Measurements from ENCODE around the gene SMG9. TPM values are rescaled to one million over a fixed set of nuclear protein-coding genes. Genes with fewer than 3 reads are reported as not detected.
"Not testable (repeated sequence)": the region's sequence is repeated elsewhere in the genome, so short reads cannot be mapped to it uniquely, and the experiment has no call there.

SMG9 gene
- total RNA-seq, 1 experiment from 2014 or later, result 23.4 TPM

DNA sequence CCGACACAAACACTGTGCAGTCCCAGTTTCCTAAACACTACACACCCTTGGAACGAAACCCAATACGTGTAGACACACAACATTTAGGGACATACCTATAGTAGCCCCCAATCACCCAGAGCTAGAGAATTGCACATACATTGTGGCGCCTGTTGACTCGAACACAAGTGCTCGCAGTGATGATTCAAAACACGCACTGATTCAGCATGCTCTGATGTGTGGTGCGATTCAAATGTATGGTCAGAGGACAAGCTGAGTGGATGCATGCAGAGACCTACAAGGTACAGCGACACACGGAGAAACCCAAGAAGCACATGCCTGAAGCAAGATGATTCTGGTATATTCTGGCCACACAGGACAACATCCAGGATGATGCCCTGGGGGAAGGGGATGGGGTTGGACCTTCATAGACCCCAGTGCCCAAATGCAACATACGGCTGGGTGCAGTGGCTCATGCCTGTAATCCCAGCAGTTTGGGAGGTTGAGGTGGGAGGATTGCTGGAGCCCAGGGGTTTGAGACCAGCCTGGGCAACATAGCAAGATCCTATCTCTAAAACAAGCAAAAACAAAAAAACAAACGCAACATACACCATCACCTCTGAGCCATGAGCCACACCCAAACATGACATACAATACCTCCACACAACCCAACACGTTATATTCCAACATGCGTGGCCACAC, 27.0 kb upstream of the SMG9 start:
- DNase-seq (ENCODE audit: low read depth), result no peak
- in situ Hi-C loops (cut with HindIII; ENCODE audit: low pct_unique_long_range_greater_than_20kb, low sequenced_read_pairs), result no loop called here

DNA sequence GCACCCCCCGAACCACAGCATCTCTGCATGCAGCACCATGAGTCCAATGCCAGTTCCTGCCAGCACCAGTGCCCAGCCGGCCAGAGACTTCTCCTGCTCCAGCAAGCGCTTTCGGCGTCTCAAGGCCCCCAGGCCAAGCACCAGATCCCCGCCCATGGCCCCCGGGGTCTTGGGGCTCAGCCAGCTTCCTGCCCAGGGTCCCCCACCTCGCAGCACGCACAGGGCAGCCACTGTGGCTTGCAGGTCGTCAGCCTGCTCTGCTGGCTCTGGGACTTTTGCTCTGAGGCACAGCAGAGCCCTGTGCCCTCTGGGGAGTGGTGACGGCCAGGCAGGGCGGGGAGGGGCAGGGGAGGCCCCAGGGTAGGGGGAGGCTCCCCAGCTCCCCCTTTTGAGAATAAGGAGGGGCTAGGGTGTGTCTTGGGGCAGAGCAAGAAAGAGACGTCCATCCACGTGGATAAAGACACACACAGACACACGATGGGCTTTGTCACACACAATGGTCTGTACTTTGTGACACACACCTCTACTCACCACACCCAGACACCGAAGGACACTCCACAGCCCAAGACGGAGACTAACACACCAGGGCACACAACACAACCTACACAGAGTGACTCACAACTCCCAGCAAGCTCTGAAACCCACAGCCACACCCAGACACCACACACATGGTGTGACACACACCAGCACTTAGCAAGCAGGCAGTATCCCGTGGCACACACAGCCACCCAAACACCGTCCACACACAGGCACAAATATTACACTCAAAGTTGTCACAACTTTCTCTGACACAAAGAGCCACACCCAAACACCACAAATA, 26.2 kb upstream of the SMG9 start, which contains the start of gene KCNN4:
Gene KCNN4 (minus strand): TSS at position 268 of the 820 bp plus-strand sequence. CDS start 112 bp downstream, at position 156.
- in situ Hi-C loops (cut with HindIII; ENCODE audit: low pct_unique_long_range_greater_than_20kb, low sequenced_read_pairs), result no loop called here
- DNase-seq (ENCODE audit: low read depth), result peak; percentile 51

DNA sequence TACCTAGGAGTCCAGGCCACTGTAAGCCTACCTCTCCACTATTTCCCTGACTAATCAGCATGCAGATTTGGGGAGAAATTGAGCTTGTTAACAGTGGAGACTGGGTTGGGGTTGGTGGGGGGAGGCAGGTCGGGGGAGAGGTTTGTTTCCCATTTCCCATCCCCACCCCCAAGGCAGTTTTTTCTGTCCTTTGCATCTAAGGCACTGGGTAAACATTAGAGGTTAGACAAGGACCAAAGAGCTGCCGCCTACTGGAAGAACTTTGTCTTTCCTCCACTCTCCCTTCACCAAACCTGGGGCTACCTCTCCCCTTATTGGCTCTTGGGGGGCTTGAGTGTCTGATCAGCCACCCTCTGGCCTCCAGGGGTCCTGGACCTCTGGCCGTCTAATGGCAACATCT, 25.1 kb upstream of the SMG9 start:
- DNase-seq (ENCODE audit: low read depth), result no peak
- in situ Hi-C loops (cut with HindIII; ENCODE audit: low pct_unique_long_range_greater_than_20kb, low sequenced_read_pairs), result no loop called here

DNA sequence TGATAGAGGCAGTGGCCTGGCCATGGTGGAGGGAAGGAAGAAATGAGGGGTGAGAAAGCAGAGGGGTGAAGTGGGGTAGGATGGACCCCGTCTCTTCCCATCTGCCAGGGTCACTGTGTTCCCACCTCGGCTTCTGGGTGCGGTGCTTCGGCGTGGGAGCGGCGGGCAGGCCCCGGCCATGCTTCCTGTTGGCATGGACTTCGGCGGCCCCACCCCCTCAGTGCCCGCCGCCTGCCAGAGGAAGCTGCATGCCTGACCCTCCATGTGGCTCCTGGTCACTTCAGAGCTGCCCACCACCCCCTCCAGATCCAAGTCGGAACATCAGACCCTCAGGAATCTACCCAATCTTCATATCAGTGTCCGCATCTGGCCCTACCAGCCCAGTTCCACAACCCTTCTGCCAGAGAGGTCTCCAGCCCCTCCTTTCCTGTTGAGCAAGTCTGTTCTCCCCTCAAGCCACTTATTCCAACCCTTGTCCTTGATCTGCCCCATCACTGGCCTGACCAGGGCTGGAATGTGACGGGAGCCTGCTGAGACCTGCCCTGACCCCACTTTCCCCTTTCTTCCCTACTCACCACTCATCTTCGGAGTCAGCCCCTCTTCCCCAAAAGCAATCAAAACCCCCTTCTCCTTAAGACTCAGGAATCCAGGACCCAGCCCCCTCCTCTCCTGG, 24.5 kb upstream of the SMG9 start:
- in situ Hi-C loops (cut with HindIII; ENCODE audit: low pct_unique_long_range_greater_than_20kb, low sequenced_read_pairs), result no loop called here
- DNase-seq (ENCODE audit: low read depth), result no peak

DNA sequence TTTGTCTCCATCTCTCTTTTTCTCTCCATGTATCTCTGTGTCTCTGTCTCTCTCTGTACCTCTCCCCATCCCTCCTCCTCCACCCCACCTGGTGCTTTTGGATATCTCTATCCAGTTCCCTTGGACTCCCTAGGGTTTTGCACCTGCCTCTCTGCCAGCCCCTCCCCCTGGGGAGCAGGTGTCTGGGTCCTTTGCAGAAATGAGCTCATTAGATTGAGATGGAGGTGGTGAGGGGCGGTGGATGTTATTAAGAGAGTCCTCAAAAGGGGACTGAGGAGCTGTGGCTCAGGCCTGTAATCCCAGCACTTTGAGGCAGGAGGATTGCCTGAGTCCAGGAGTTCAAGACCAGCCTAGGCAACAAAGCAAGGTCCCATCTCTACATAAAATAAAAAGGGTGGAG, 23.9 kb upstream of the SMG9 start:
- in situ Hi-C loops (cut with HindIII; ENCODE audit: low pct_unique_long_range_greater_than_20kb, low sequenced_read_pairs), result no loop called here
- DNase-seq (ENCODE audit: low read depth), result no peak

DNA sequence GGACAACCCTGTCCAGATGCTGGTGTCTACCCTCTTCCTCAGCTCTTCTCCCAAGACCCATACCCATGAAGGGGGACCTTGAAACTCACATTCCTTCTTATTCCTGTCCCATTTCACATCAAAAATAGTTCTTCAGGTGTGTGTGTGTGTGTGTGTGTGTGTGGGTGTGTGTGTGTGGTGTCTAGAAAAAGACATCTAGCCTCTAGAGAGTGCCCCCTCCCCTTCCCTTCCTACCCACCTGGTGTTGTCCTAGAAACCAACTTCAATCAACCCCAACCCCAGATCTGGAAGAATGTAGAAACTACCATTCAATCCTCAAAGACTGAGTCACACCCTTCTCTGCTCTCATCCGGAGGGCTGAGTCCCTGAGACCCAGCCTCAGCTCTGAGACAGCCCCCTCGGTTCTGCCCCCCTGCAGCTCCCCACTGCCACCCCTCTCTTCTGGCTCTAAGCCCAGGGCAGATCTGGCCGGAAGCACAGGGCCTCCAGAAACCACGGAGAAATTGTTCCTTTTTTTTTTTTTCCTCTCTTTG, 22.5 kb upstream of the SMG9 start:
- in situ Hi-C loops (cut with HindIII; ENCODE audit: low pct_unique_long_range_greater_than_20kb, low sequenced_read_pairs), result no loop called here
- DNase-seq (ENCODE audit: low read depth), result no peak

DNA sequence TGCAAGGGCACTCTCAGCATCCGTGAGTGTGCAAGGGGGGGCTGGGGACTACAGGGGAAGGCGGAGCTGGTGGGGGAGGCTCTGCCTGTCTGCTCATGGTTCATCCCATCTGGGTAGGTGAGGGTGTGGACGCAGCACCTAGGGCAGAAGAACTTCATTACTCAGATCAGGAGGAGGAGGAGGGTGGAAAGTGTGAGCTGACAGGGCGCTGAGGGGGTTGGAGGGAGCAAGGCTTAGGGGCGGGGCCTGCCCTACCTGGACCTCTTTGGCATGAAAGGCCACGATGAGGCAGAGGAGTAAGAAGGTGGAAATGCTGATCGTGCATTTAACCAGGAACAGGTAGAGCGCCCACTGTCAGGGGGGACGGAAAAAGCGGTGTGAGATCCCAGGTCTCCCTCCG, 21.5 kb upstream of the SMG9 start:
- in situ Hi-C loops (cut with HindIII; ENCODE audit: low pct_unique_long_range_greater_than_20kb, low sequenced_read_pairs), result no loop called here

DNA sequence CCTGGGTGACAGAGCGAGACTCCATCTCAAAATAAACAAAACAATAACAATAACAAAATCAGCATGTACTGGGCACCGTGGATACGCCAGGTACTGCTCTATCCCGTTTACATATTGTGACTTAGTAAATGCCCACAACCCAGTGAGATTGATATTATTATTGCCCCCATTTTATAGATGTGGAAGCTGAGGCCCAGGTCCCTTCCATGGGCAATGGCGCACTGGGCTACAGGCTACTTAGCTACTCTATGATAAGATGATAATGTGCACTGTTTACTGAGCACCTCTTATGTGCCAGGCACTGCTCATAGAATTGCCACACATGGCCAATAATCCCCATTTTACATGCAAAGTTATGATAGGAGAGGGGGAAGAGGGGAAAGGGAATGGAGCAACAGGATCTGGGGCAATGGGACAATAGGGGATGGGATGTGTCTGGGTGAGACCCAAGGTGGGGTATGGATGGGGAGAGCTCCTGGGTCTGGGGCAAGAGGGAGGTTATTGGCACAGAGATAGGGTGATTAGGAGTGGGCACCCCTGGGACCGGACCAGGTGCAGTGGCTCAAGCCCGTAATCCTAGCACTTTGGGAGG, 20.6 kb upstream of the SMG9 start:
- no peak for DNase-seq (ENCODE audit: low read depth)
- in situ Hi-C loops (cut with HindIII; ENCODE audit: low pct_unique_long_range_greater_than_20kb, low sequenced_read_pairs), result no loop called here

More for the DNA sequence above, 21.5 kb upstream of the SMG9 start:
- DNase-seq (ENCODE audit: low read depth), result no peak

DNA sequence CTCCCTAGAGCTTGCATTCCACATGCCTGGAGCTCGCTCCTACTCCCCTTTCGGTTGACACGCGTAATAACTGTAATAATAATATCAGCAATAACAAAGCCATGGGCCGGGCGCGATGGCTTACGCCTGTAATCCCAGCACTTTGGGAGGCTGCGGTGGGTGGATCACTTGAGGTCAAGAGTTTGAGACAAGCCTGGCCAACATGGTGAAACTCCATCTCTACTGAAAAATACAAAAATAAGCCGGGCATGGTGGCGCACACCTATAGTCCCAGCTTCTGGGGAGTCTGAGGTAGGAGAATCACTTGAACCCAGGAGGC, 20.1 kb upstream of the SMG9 start:
- DNase-seq (ENCODE audit: low read depth); in situ Hi-C loops (cut with HindIII; ENCODE audit: low pct_unique_long_range_greater_than_20kb, low sequenced_read_pairs): not testable (repeated sequence)

DNA sequence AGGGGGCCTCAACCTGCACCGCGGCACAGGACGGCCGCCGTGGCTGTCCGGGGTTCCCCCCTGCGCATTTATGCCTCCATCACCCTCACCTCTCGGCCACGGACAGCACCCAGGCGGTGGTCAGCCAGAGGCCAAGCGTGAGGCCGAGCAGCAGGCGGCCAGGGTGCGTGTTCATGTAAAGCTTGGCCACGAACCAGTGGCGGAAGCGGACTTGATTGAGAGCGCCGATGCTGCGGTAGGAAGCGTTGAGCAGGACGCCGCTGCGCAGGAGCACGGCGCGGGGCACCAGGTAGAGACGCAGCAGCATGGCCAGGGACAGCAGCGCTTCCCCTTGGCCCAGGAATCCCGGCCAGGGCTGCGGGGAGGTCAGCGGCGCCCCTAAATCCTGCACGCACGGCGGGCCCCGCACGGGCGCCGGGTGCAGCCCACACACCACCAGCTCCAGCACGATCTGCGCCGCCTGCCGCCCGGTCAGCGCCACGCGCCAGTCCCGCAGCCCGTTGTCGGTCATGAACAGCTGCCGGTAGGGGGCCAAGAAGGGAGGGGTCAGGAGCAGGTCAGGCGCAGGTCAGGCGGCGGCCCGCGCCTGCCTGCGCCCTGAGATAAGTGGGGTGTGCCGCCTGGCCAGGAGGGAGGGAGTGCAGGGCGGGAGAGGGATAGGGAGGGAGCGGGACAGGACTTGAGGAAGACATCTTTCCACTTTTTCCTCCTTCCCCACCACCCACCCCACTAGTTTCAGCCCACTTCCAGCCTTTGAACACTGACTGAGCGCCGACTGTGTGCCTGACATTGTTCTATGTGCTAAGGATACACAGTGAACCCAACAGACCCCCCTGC, 19.6 kb upstream of the SMG9 start:
- DNase-seq (ENCODE audit: low read depth), result no peak
- in situ Hi-C loops (cut with HindIII; ENCODE audit: low pct_unique_long_range_greater_than_20kb, low sequenced_read_pairs), result no loop called here

DNA sequence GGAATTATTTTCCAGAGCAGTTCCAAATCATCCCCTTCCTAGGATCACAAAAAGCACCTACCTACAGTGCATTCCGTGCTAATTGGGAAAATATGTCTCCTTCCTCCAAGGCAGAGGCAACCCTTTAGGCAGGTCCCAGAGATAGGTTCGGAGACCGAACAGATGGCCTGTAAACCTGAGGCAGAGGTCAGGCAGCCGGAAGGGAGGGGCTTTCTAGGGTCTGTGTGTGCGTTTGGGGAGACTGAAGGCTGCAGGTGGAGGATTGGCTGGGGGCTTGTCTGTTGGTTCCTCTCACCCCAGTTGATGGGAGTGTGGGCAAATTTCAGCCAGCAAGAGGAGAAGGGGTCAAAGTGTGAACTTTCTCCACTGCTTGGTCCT, 19.0 kb upstream of the SMG9 start:
- in situ Hi-C loops (cut with HindIII; ENCODE audit: low pct_unique_long_range_greater_than_20kb, low sequenced_read_pairs), result no loop called here
- DNase-seq (ENCODE audit: low read depth), result no peak

DNA sequence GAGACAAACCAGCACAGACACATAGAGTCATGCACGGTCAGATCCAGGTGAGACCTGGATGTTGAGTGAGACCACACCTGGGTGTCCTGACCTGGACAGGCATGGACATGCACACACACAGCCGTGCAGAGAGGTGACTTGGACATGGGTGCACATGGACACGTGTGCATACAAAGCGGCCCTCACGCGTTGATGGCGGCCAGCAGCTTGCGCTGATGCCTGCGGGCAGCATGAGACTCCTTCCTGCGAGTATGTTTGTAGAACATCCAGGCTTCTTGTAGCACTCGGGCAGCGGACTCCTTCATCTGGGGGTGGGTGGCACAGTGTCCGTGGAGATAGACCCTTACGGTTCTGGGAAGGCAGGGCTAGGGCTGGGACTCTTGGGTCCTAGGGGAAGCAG, 14.5 kb upstream of the SMG9 start:
- DNase-seq (ENCODE audit: low read depth), result no peak
- in situ Hi-C loops (cut with HindIII; ENCODE audit: low pct_unique_long_range_greater_than_20kb, low sequenced_read_pairs), result no loop called here

DNA sequence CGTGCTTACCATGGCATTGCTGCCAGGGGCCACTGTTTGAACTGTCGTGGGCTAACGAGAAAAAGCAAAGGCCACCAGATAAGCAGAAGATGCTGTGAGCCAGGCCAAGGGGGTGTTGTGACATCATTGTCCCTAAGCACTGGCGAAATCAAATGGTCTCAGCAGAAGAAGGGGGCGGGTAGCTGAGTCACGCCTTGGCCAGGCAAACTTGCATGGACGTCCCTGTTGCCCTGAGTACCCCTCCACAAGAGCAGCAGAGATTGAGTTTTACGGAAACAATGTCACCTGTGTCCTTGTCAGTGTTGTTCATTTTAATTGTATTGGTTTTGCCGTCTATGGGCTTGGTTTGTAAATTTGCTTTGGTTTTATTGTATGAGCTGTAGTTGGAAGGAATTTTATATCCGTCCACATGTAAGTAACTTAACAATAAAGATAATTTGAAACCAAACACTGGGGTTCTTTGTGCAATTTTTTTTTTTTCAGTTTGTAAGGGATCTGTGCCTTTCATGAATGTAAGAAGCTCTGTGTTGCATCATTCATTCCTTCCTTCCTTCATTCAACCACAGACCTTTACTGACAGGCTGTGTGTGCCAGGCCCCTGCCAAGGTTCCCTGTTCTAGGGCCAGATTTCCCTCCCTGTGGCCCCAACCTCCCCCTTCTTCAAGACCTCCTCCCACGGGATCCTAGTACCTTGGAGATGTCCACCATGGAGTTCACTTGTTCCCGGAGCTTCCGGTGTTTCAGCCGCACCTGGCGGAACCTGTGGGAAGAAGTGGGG, 13.7 kb upstream of the SMG9 start:
- DNase-seq (ENCODE audit: low read depth), result no peak
- in situ Hi-C loops (cut with HindIII; ENCODE audit: low pct_unique_long_range_greater_than_20kb, low sequenced_read_pairs), result no loop called here

DNA sequence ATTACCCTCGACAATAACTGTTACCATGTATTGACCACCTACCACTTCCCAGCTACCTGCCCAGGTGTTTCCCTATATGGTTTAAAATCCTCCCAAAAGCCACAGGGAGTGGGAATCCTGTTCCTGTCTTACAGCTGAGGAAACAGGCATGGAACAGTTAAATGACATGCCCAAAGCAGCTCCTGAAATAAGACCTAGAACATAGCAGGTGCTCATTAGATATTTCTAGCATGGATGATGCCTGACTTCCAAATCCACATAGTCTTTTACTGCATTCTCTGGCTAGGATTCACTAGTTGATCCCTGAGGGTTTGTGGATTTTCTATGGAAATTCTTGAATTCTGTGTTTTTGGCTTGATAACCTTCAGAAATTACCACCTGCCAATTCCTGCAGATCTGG, 13.1 kb upstream of the SMG9 start:
- no peak for DNase-seq (ENCODE audit: low read depth)
- in situ Hi-C loops (cut with HindIII; ENCODE audit: low pct_unique_long_range_greater_than_20kb, low sequenced_read_pairs), result no loop called here

DNA sequence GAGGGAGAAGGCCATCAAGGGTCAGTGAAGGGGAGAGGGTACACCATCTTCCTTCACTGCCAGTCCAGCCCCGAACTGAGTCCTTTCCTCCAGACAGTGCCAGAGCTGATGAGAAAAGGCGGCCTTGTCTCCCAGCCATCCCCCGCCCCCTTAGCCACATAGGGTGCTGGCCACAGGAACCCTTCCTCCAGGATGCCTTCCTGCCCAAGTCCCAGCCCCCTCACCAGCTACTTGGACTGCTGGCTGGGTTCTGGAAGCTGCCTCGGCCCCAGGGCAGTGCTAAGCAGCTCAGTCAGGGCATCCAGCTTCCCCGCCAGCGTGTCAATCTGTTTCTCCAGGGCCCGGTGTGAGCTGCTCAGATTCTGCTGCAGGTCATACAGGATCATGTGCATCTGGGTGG, 12.6 kb upstream of the SMG9 start:
- in situ Hi-C loops (cut with HindIII; ENCODE audit: low pct_unique_long_range_greater_than_20kb, low sequenced_read_pairs), result no loop called here
- no peak for DNase-seq (ENCODE audit: low read depth)

DNA sequence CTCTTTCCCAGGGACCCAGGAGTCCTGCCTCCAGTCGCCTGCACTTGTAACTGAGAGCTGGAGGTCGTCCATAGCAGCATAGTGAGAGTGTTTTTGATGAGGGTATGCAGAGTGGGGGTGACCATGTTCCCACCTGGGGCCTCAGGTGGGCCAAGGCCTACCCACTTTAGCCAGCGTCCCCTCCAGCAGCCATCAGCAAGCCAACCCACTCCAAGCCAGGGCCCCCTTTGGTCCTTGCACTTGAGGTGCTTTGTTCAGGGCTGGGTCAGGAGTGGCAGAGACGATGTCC, 11.9 kb upstream of the SMG9 start:
- no peak for DNase-seq (ENCODE audit: low read depth)
- in situ Hi-C loops (cut with HindIII; ENCODE audit: low pct_unique_long_range_greater_than_20kb, low sequenced_read_pairs), result no loop called here

DNA sequence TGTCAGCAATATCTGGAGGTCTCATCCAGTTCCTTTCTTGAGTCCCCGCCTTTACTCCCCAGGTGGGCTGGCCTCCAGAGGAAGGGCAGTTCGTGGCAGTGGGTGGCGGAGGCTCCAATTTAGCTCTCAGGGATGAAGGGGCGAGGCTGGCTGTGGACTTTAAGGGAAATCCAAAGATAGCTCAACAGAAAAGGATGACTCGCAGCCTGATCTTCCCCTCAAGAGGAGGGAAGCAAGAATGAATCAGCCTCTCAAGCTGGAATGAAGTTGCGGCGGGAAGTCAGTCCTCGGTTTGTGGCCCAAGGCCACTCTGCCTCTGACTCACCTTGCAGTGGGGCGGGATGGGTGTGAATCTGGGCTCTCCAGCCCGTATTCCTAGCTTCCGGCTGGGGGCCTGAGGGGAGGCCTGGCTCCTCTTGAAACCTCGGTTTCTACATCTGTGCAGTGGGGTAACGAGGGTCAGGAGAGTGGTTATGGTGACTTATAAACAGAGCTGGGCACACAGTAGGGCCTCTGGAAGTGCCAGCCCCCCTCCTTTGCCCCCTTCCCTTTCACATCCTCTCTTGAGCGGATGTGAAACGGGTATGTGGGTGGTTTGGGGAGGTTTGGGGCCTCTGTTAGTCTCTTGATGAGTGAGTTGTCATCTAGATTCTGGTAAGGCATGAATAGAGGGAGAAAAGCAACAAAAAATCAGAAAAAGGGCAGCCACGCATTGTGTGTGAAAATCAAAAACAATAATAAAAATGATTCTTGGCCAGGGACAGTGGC, 10.5 kb upstream of the SMG9 start:
- in situ Hi-C loops (cut with HindIII; ENCODE audit: low pct_unique_long_range_greater_than_20kb, low sequenced_read_pairs), result no loop called here
- peak; percentile 93 for DNase-seq (ENCODE audit: low read depth)
